ENCODE data around the gene CAPN9.

DNA sequence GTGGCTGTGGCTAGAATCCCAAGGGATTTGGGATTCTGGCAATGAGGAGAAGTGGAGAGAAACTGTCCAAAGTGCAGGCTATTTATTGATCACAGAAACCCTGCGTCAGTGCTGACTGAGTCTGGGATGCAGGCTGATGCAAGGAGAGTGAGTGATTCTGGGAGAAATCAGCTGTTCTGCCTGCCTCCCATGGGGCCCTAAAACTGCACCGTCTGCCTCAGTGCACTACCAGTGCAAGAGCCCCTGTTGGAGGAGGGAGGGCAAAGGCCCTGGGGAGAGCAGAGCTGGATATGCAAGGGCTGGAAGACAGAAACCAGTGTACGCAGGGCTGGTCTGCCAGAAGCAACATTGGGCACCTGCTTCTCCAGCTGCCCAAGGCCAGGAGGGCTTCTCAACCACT lies 78.6 kb downstream of the CAPN9 start:
- TF ChIP-seq, protein P1, sequence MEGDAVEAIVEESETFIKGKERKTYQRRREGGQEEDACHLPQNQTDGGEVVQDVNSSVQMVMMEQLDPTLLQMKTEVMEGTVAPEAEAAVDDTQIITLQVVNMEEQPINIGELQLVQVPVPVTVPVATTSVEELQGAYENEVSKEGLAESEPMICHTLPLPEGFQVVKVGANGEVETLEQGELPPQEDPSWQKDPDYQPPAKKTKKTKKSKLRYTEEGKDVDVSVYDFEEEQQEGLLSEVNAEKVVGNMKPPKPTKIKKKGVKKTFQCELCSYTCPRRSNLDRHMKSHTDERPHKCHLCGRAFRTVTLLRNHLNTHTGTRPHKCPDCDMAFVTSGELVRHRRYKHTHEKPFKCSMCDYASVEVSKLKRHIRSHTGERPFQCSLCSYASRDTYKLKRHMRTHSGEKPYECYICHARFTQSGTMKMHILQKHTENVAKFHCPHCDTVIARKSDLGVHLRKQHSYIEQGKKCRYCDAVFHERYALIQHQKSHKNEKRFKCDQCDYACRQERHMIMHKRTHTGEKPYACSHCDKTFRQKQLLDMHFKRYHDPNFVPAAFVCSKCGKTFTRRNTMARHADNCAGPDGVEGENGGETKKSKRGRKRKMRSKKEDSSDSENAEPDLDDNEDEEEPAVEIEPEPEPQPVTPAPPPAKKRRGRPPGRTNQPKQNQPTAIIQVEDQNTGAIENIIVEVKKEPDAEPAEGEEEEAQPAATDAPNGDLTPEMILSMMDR (IDR thresholded peaks at IDR 0.05): no peak
- TF ChIP-seq POLR2A (IDR thresholded peaks at IDR 0.05): no peak

Measured in tibial nerve (tissue), 3 donors.